Activated T-helper 1 cell treated with anti-CD3 and anti-CD28 coated beads, Interleukin-12 subunit alpha, Interleukin-12 subunit beta, Interleukin-2, Interleukin-4 antibody, amounts not matched to agents 30 ng/mL and 10 ng/mL and 1 ng/mL, durations not matched to agents 14 hours and 24 hours and 36 hours (primary cell): ENCODE data around the gene ITPR1. TPM values are rescaled to one million over a fixed set of nuclear protein-coding genes. Genes with fewer than 3 reads are reported as not detected.

Source experiments
- DNase-seq: peaks from one replicate; pipeline ENCODE4 v3.0.0; 2021; ENCODE audit warnings: low spot score
- H3K27ac Mint-ChIP-seq: one replicate; pipeline ENCODE4 v1.8.0; 2021; ENCODE audit warnings: mild to moderate bottlenecking, mixed read lengths
- H3K27me3 Mint-ChIP-seq: one replicate; pipeline ENCODE4 v1.8.0; 2022; ENCODE audit warnings: mild to moderate bottlenecking, moderate library complexity, mixed read lengths; ENCODE audit not compliant: insufficient read depth
- H3K36me3 Mint-ChIP-seq: one replicate; pipeline ENCODE4 v1.8.0; 2021; ENCODE audit warnings: low read depth, mixed read lengths
- H3K4me1 Mint-ChIP-seq: one replicate; pipeline ENCODE4 v1.8.0; 2021; ENCODE audit warnings: low read depth, mixed read lengths
- H3K4me3 Mint-ChIP-seq: one replicate; pipeline ENCODE4 v1.8.0; 2021; ENCODE audit warnings: mild to moderate bottlenecking, moderate library complexity, mixed read lengths
- H3K9me3 Mint-ChIP-seq: one replicate; pipeline ENCODE4 v1.8.0; 2021; ENCODE audit warnings: mixed read lengths
- intact Hi-C: fragments of 100-400 bp; cut with micrococcal nuclease; formaldehyde crosslinking; loops from one replicate; pipeline ENCODE4 v1.15.1; 2024
- total RNA-seq: library from RNA; stranded (reverse); gene quantifications from 2 replicates; pipeline ENCODE4 v1.2.3, GENCODE V29; 2022

Gene ITPR1
- total RNA-seq, 1 donor from 2014 or later: 108 TPM

GRCh38 chr3:4828279-4829030, 335.3 kb downstream of the ITPR1 start:
- peak overlapping the region; percentile 73 for H3K4me3 Mint-ChIP-seq
- DNase-seq: no peak
- intact Hi-C loops: no loop called here
- H3K9me3 Mint-ChIP-seq: peaks cover 1% of the 10 kb centered on the region
- H3K36me3 Mint-ChIP-seq: peaks cover 56% of the 10 kb centered on the region
- H3K27me3 Mint-ChIP-seq: no peaks in the 10 kb centered on the region
- peaks cover 92% of the 10 kb centered on the region for H3K4me1 Mint-ChIP-seq
- peak overlapping the region; percentile 100 for H3K27ac Mint-ChIP-seq

DNA sequence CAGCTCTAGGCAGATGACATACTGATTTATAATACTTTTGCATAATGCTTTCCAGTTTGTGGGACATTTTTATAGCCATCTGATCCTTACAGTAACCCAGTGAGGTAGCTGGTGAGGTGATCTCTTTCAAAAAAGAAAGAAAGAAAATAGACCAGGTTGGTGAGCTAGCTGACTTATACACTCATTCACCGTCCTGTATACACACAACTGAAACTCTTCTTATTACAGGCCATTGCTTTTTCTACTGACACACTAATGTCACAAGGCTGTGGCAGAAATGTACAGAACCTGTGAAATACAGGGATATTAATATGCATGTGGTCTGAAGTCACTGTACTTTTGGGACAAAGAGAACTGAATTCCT, 335.9 kb downstream of the ITPR1 start:
- Mint-ChIP-seq H3K4me3 (peak overlapping the region; percentile 73), H3K4me1 (peaks cover 92% of the 10 kb centered on the region), H3K36me3 (peaks cover 55% of the 10 kb centered on the region), H3K9me3 (no peaks in the 10 kb centered on the region), H3K27ac (peak overlapping the region; percentile 100), H3K27me3 (no peaks in the 10 kb centered on the region)
- intact Hi-C loops: no loop called here
- DNase-seq: no peak

DNA sequence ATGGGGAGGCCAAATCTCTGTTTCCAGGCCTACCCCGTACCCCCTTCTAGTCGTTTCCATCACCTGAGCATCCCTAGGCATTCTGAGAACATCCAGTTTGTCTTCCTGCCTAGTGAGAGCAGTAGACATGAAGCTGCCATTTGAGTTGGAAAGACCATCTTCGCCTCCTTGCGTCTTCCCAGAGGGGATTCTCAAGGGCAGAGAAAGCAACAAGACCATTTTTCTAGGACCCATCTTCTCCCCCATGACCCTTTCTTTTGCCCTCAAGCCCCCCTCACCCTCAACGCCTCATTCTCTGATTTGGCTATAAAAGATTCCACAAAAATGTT, 337.4 kb downstream of the ITPR1 start:
- Mint-ChIP-seq H3K4me3 (peak overlapping the region; percentile 91), H3K27me3 (no peaks in the 10 kb centered on the region), H3K4me1 (peaks cover 92% of the 10 kb centered on the region), H3K36me3 (peaks cover 45% of the 10 kb centered on the region), H3K27ac (peak overlapping the region; percentile 100), H3K9me3 (no peaks in the 10 kb centered on the region)
- intact Hi-C loops: loop anchor here (2.0 to 5.0 kb wide), 5 partner anchors 80 to 443 kb away; partner anchors contain the start of gene ARL8B
- DNase-seq: peak; percentile 21

GRCh38 chr3:4831580-4831950, 338.4 kb downstream of the ITPR1 start:
- intact Hi-C loops: loop anchor here (1.0 to 5.0 kb wide), 15 partner anchors 9 to 444 kb away; partner anchors contain the start of gene ARL8B
- peak; percentile 52 for DNase-seq
- Mint-ChIP-seq H3K27me3 (no peaks in the 10 kb centered on the region), H3K4me1 (peaks cover 92% of the 10 kb centered on the region), H3K27ac (peak overlapping the region; percentile 100), H3K9me3 (no peaks in the 10 kb centered on the region), H3K4me3 (peak overlapping the region; percentile 91), H3K36me3 (peaks cover 43% of the 10 kb centered on the region)

DNA sequence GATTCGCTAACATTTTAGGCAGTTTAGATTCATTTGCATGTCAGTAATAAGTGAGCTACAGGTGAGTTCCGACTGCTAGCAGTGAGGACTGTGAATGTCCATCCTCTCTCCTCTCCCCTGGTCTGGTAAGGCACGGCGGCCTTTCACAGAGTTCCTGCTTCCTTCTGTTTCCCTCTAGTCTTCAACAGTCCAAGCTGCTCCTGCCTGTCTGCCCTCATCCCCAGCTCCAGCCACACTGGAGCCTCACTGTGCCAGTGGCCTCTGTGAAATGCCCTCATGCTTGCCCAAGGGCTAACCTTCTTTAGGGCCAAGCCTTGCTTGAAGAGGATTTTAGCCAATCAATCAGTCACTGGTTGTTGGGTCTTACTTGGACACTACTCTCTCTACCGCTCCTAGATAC, 340.3 kb downstream of the ITPR1 start:
- intact Hi-C loops: loop anchor here (5.0 kb wide), 2 partner anchors 289 to 446 kb away; partner anchors contain the start of gene ARL8B
- Mint-ChIP-seq H3K9me3 (no peaks in the 10 kb centered on the region), H3K27ac (peak overlapping the region; percentile 98), H3K27me3 (no peaks in the 10 kb centered on the region), H3K36me3 (peaks cover 43% of the 10 kb centered on the region), H3K4me3 (peak overlapping the region; percentile 79), H3K4me1 (peaks cover 92% of the 10 kb centered on the region)
- DNase-seq: no peak

- peak overlapping the region; percentile 98 for H3K27ac Mint-ChIP-seq
- DNase-seq: peak; percentile 80
- H3K27me3 Mint-ChIP-seq: no peaks in the 10 kb centered on the region
- H3K4me1 Mint-ChIP-seq: peaks cover 86% of the 10 kb centered on the region
- intact Hi-C loops: loop anchor here (2.0 to 5.0 kb wide), 3 partner anchors 288 to 447 kb away; partner anchors contain the start of gene ARL8B
- peaks cover 46% of the 10 kb centered on the region for H3K36me3 Mint-ChIP-seq
- H3K9me3 Mint-ChIP-seq: no peaks in the 10 kb centered on the region
- peak overlapping the region; percentile 79 for H3K4me3 Mint-ChIP-seq
Measured at GRCh38 chr3:4834403-4834866, 341.3 kb downstream of the ITPR1 start.

GRCh38 chr3:4835616-4836043, 342.5 kb downstream of the ITPR1 start:
- intact Hi-C loops: loop anchor here (1.0 to 2.0 kb wide), 3 partner anchors 10 to 359 kb away; no protein-coding TSS in a partner anchor
- no peaks in the 10 kb centered on the region for H3K27me3 Mint-ChIP-seq
- H3K36me3 Mint-ChIP-seq: peaks cover 42% of the 10 kb centered on the region
- peak overlapping the region; percentile 98 for H3K27ac Mint-ChIP-seq
- peak; percentile 26 for DNase-seq
- H3K9me3 Mint-ChIP-seq: no peaks in the 10 kb centered on the region
- peak overlapping the region; percentile 79 for H3K4me3 Mint-ChIP-seq
- peaks cover 85% of the 10 kb centered on the region for H3K4me1 Mint-ChIP-seq

DNA sequence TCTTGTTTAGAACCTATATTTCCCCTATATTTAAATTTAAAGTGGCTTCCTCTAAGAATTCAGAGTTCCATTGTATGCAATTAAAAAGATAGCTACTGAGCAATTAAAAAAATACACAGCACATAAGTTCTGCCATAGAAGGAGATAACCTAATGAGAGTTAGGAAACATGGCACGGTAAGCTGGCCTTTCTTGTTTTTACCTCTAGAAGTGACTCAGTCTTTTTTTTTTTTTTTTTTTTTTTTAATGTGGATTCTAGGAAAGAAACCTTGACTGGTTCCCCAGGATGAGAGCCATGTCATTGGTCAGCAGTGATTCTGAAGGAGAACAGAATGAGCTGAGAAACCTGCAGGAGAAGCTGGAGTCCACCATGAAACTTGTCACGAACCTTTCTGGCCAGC, 343.4 kb downstream of the ITPR1 start:
- Mint-ChIP-seq H3K4me1 (peaks cover 85% of the 10 kb centered on the region), H3K27ac (peak overlapping the region; percentile 98), H3K36me3 (peaks cover 44% of the 10 kb centered on the region), H3K9me3 (no peaks in the 10 kb centered on the region), H3K4me3 (peak overlapping the region; percentile 79), H3K27me3 (no peaks in the 10 kb centered on the region)
- intact Hi-C loops: no loop called here
- no peak for DNase-seq

- Mint-ChIP-seq H3K9me3 (no peaks in the 10 kb centered on the region), H3K4me3 (peak overlapping the region; percentile 68), H3K4me1 (peaks cover 86% of the 10 kb centered on the region), H3K27me3 (no peaks in the 10 kb centered on the region), H3K36me3 (peaks cover 50% of the 10 kb centered on the region), H3K27ac (peak overlapping the region; percentile 98)
- intact Hi-C loops: no loop called here
- no peak for DNase-seq
Measured at GRCh38 chr3:4837374-4837930, 344.3 kb downstream of the ITPR1 start.

- Mint-ChIP-seq H3K36me3 (peaks cover 57% of the 10 kb centered on the region), H3K4me1 (peaks cover 88% of the 10 kb centered on the region), H3K27me3 (no peaks in the 10 kb centered on the region), H3K9me3 (peaks cover 7% of the 10 kb centered on the region), H3K4me3 (no peak overlapping the region), H3K27ac (peak overlapping the region; percentile 83)
- DNase-seq: no peak
- intact Hi-C loops: no loop called here
Measured at GRCh38 chr3:4838621-4839022, 345.5 kb downstream of the ITPR1 start.

- H3K27me3 Mint-ChIP-seq: no peaks in the 10 kb centered on the region
- no peak overlapping the region for H3K4me3 Mint-ChIP-seq
- intact Hi-C loops: no loop called here
- DNase-seq: no peak
- H3K9me3 Mint-ChIP-seq: peaks cover 7% of the 10 kb centered on the region
- H3K4me1 Mint-ChIP-seq: peaks cover 87% of the 10 kb centered on the region
- H3K36me3 Mint-ChIP-seq: peaks cover 55% of the 10 kb centered on the region
- peak overlapping the region; percentile 83 for H3K27ac Mint-ChIP-seq
Measured at GRCh38 chr3:4839278-4839677, 346.1 kb downstream of the ITPR1 start.

GRCh38 chr3:4841225-4841624, 348.1 kb downstream of the ITPR1 start:
- Mint-ChIP-seq H3K36me3 (peaks cover 51% of the 10 kb centered on the region), H3K27ac (peak overlapping the region; percentile 97), H3K4me3 (peak overlapping the region; percentile 59), H3K27me3 (no peaks in the 10 kb centered on the region), H3K9me3 (peaks cover 7% of the 10 kb centered on the region), H3K4me1 (peaks cover 87% of the 10 kb centered on the region)
- intact Hi-C loops: no loop called here
- DNase-seq: no peak

- peaks cover 7% of the 10 kb centered on the region for H3K9me3 Mint-ChIP-seq
- H3K27ac Mint-ChIP-seq: peak overlapping the region; percentile 97
- peaks cover 86% of the 10 kb centered on the region for H3K4me1 Mint-ChIP-seq
- DNase-seq: no peak
- no peaks in the 10 kb centered on the region for H3K27me3 Mint-ChIP-seq
- peak overlapping the region; percentile 59 for H3K4me3 Mint-ChIP-seq
- intact Hi-C loops: loop anchor here (1.0 kb wide), 1 partner anchor 8 kb away; no protein-coding TSS in a partner anchor
- H3K36me3 Mint-ChIP-seq: peaks cover 51% of the 10 kb centered on the region
Measured at GRCh38 chr3:4841776-4842440, 348.8 kb downstream of the ITPR1 start.
